Limb (tissue), 2 donors: ENCODE results near the gene NUP98.

Source experiments
- DNase-seq, 2 donors: peaks; one replicate each; pipeline ENCODE4 v3.0.0-alpha.2; 2016; ENCODE audit errors: extremely low spot score in 2 of 2

NUP98 gene

DNA sequence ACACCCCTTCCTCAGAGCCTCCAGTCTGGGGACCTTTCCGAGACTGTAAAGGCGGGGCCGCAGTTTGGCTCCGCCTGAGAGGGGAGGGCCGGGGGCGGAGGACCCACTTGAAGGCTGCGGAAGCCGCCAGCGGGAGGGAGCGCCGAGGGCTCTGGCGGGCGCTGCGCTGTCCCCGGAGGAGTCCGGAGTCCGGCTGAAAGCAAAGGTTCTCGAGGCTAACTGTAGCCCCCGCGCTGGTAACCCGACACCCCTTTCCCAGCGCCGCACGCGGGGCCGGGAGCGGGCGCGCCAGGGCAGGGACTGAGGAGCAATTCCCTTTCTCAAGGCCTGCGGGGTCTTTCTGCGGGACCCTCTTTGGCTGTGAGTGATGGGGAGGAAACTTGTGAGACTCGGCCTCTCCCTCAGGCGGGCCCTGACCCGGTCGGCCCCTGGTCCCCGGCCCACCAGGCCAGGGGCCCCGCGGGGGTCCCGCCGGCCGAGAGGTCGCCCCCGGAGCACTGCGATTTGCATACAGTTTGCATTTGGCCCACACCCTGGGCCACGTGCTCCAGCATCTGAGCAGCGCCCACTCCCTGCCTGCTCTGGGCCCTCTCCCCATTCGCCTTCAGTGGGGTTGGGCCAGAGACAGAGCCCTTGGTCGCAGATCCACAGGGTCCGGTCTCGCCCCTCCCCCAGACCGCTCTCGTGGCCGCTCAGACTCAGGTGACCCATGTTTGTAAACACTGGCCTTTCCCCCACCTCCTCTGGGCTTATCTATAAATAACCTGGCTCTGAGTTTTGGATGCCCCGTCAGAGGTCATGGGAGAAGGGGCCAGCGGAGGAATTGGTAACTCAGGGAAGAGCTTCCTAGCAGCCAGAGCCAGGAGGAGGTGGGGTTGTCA, 155.0 kb downstream of the NUP98 start:
- peak; percentile 79 to 90 for DNase-seq

DNA sequence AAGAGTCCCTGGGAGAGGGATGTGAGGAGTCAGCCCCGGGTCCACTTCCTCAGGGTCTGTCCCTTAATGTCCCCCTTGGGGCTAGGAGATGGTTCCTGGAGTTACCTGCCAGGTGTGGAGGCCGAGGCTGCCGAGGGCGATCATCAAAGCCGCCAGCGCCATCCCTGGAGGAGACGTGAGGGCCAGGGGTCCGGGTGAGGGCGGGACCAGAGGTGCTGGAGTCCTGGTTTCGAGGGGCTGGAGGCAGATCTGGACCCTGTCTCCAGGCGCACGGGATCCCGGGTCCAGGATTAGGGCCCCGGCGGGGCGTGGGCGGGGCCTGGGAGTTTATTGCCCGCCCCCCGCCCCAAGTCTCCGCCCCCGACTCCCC, 155.7 kb downstream of the NUP98 start, which contains the start of gene ART5:
TSS of gene ART5 (minus strand) at position 292 of the 370 bp plus-strand sequence. CDS start at position 162, 130 bp downstream.
- DNase-seq: no peak

DNA sequence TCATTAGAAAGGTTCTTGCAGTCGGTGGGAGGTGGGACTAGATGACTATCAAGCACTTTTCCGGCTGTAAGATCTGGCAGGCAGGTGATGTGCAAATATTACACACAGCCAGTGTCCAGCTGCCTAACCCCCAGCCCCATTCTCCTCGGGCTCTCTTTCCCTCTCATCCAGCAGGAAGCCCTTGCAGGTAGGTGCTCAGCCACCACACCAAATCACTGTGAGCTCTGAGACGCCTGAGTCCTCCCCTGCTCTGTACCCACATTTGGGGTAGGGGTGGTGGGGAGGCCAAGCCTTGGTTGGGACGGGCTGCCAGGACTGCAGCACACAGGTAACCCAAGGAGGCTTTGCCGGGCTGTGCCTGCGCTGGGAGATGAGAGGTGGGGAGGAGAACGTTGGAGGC, 156.2 kb downstream of the NUP98 start:
- no peak for DNase-seq

DNA sequence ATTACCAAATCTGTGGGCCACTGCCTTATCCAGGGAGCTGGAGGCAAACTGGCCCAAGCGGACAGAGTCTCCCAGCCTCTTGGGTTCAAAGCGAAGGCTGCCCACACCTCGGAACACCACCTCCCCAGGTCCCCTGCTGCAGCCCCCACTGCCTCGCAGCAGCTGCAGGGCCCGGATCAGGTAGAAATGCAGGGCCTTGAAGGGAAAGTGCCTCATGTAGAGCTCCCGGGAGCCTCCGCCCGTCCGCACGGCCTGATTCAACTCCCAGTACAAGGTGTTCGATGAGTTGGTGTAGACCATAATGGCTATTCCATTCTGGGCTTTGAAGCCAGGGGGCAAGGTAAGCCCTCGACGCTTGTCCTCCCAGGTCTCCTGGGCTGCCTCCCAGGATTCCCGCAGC, 157.5 kb downstream of the NUP98 start:
- no peak for DNase-seq

DNA sequence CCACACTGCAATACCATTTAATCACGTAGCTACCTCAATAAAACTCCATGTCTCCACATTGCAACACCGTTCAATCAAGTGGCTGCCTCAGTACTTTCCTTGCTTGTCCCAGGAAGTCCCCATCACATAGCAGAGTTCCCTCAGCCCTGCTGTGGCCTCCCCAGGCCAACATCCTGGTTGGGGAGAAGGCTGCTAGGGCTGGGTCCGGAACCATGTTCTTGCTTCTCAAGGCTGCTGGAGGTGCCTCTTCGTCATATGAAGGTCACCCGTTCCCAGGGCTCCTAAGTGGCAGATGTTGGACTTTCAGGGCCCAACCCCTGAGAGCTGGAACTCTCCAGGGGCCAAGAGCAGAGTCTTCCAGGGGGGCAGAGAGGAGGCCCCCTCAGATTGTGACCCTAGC, 158.8 kb downstream of the NUP98 start:
- DNase-seq: no peak

DNA sequence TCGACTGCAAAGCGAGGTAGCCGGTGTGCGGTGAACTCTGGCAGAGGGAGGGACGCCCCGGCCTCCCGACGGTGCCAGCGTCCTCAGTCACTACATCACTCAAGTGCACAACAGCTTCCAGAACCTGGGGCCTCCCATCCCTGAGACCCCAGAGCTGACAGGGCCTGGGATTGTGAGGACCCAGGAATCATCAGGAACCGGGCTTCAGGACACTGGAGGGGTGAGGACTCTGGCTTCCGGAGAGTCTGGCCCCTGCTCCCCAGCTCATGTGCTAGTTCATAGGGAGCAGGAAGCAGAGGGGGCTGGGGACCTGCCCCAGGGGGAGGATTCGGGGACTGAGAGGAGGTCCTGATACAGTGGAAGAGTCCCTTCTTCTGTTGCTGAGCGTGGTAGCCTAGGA, 160.2 kb downstream of the NUP98 start:
- DNase-seq: no peak

DNA sequence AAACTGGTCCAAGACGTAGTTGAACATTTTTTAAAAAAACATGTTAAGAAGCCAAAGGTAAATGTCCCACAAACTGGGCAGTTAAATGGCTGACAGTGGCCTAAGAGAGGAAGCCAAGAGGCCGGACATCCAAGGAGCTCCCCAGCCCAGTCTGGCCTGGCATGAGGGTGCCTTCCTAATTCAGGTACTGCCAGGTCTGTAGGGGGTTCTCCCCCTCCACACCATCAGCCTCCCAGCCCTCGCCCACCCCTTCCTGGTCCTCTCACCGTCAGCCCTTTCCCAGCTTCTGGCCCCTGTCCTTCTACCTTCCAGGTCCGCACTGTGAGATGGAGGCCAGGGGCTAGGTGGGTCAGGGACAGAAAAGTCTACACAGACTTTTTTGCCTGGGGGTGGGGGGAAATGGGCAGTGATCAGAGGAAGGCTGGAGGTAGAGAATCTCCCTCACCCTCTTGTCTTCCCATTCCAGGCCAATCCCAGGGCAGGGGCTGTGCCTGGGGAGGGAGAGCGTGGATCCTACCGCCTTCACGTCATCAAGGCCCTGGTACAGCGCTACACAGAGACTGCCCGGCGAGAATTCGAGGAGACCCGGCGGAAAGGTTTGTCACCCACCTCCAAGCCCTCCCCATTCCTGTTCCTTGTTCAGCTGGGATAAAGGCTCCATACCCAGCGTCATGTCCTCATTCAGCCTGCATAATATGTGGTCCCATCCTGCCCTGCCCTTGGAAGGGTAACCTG, 161.5 kb downstream of the NUP98 start:
- DNase-seq: no peak

DNA sequence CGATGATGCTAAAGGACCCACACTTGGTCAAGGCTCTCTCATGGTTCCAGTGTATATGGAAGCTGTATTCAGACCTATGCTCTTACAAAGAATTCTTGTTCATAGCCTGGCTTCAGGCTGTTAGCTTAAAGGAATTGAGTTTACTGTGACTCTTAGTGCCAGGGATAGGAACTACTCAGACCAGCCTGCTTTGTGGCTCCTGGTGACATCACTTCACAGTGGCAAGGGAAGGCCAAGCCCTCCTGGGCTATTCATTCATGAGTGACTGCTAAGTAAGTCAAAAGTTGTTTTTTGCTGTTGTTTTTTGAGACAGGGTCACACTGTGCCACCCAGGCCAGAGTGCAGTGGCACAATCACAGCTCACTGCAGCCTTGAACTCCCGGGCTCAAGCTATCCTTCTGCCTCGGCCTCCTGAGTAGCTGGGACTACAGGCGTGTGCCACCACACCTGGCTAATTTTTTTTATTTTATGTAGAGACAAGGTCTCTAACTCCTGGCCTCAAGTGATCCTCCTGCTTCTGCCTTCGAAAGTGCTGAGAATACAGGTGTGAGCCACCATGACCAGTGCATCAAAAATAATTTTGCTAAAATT, 165.2 kb downstream of the NUP98 start:
- no peak for DNase-seq

DNA sequence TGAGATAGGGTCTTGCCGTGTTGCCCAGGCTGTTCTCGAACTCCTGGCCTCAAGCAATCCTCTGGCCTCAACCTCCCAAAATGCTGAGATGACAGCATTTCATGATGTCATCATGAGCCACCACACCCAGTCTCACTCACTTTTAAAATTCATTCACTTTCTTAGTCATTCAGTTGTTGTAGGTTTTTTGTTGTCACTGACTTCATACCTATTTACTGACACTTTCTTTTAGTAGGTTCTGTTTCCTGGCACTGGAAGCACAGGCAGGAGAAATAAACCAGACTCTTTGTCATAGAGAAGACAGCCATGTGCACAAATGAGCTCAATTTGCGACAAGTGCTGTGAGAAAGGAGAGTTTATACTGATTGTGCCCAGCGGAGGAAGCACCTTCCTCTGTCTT, 166.0 kb downstream of the NUP98 start:
- DNase-seq: no peak

DNA sequence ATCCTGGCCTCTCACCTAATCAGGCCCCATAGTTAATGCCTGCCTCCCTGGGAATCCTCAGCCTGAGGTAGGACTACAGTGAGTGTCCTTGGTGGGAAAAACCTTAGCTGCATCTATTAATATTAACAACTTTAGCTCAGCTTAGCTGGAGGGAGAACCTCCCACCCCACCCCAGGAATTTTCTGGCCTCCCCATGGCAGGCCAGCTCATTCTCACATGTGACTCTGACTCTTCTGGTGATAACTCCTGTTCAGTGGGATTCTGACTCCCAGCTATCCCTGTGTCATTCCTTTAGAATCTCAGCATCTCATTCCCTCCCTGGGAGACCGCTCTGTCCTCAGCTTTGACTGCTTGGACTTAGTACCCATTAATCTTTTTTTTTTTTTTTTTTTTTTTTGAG, 170.1 kb downstream of the NUP98 start:
- DNase-seq: no peak

DNA sequence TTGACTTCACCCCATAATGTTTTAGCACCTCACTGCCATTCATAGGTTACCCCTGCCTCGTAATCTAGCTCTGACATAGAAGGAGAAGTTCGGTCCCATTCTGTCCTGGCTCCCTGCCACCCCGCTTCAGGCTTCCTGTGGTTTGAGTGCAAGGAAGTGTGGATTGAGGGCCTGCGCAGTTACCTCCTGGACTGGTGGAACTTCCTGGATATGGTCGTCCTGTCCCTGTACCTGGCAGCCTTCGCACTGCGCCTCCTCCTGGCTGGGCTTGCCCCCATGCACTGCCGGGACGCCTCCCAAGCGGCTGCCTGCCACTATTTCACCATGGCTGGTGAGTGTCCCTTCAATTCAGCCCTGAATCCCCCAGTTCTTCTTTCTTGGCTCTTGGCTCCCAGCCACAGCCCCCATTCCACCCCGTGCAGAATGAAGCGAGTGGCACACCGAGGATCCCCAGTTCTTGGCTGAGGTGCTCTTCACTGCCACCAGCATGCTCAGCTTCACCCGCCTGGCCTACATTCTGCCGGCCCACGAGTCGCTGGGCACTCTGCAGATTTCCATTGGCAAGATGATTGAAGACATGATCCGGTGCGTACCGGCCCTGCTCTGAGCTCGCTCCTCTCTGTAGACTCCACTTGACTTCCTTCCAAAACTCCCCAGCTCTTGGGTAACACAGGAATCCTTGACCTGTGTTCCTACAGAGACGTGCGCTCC, 170.9 kb downstream of the NUP98 start:
- no peak for DNase-seq
